Type B pancreatic cell (in vitro differentiated cells): Measurements from ENCODE around the gene CFAP119. TPM values are rescaled to one million over a fixed set of nuclear protein-coding genes. Genes with fewer than 3 reads are reported as not detected.

Experiments
- DNase-seq: peaks from one replicate; pipeline ENCODE4 v3.0.0; 2021; ENCODE audit warnings: mixed read lengths; ENCODE audit not compliant: unreplicated experiment; ENCODE audit errors: extremely low spot score
- H3K27ac Mint-ChIP-seq: 2 replicates; pipeline ENCODE4 v1.8.0; 2021; ENCODE audit warnings: mild to moderate bottlenecking, mixed read lengths
- H3K27me3 Mint-ChIP-seq: 2 replicates; pipeline ENCODE4 v1.8.0; 2021; ENCODE audit warnings: mixed read lengths
- H3K36me3 Mint-ChIP-seq: 2 replicates; pipeline ENCODE4 v1.8.0; 2021; ENCODE audit warnings: mixed read lengths
- H3K4me1 Mint-ChIP-seq: one replicate; pipeline ENCODE4 v1.8.0; 2021; ENCODE audit warnings: mixed read lengths; ENCODE audit not compliant: unreplicated experiment
- H3K4me3 Mint-ChIP-seq: 2 replicates; pipeline ENCODE4 v1.8.0; 2021; ENCODE audit warnings: mild to moderate bottlenecking, mixed read lengths
- H3K9me3 Mint-ChIP-seq: 2 replicates; pipeline ENCODE4 v1.8.0; 2021; ENCODE audit warnings: mixed read lengths
- CTCF ChIP-seq: fragments of 200-600 bp; sonication (generic); conservative IDR thresholded peaks from 2 replicates; pipeline ENCODE4 v1.5.0; 2021; ENCODE audit warnings: antibody characterized with exemption, mild to moderate bottlenecking
- total RNA-seq: library from RNA; stranded (reverse); gene quantifications from 2 replicates; pipeline ENCODE4 v1.2.1, GENCODE V29; 2021; ENCODE audit warnings: low replicate concordance

Gene CFAP119
- total RNA-seq, 1 donor from 2014 or later: 15.0 TPM

GRCh38 chr16:30721606-30722005 is 40.3 kb downstream of the CFAP119 start:
- H3K36me3 Mint-ChIP-seq: peaks cover 56% of the 10 kb centered on the region
- H3K9me3 Mint-ChIP-seq: no peaks in the 10 kb centered on the region
- no peaks in the 10 kb centered on the region for H3K4me1 Mint-ChIP-seq
- no peak overlapping the region for H3K4me3 Mint-ChIP-seq
- no peaks in the 10 kb centered on the region for H3K27me3 Mint-ChIP-seq
- DNase-seq: no peak
- no peak overlapping the region for H3K27ac Mint-ChIP-seq
- TF ChIP-seq CTCF: no peak

GRCh38 chr16:30721167-30721566 is 40.7 kb downstream of the CFAP119 start:
- H3K27me3 Mint-ChIP-seq: no peaks in the 10 kb centered on the region
- no peak overlapping the region for H3K4me3 Mint-ChIP-seq
- no peaks in the 10 kb centered on the region for H3K4me1 Mint-ChIP-seq
- H3K27ac Mint-ChIP-seq: no peak overlapping the region
- H3K9me3 Mint-ChIP-seq: no peaks in the 10 kb centered on the region
- DNase-seq: no peak
- peaks cover 60% of the 10 kb centered on the region for H3K36me3 Mint-ChIP-seq
- no peak for TF ChIP-seq CTCF

GRCh38 chr16:30720694-30721093 is 41.2 kb downstream of the CFAP119 start:
- no peaks in the 10 kb centered on the region for H3K4me1 Mint-ChIP-seq
- H3K27me3 Mint-ChIP-seq: no peaks in the 10 kb centered on the region
- H3K27ac Mint-ChIP-seq: no peak overlapping the region
- DNase-seq: no peak
- H3K4me3 Mint-ChIP-seq: no peak overlapping the region
- H3K9me3 Mint-ChIP-seq: no peaks in the 10 kb centered on the region
- peaks cover 59% of the 10 kb centered on the region for H3K36me3 Mint-ChIP-seq
- TF ChIP-seq CTCF: no peak

GRCh38 chr16:30720086-30720485 is 41.8 kb downstream of the CFAP119 start:
- DNase-seq: no peak
- Mint-ChIP-seq H3K9me3 (no peaks in the 10 kb centered on the region), H3K4me3 (no peak overlapping the region), H3K4me1 (no peaks in the 10 kb centered on the region), H3K27ac (no peak overlapping the region), H3K36me3 (peaks cover 58% of the 10 kb centered on the region), H3K27me3 (no peaks in the 10 kb centered on the region)
- no peak for TF ChIP-seq CTCF

- no peak for TF ChIP-seq CTCF
- no peak for DNase-seq
- H3K27ac Mint-ChIP-seq: no peak overlapping the region
- no peaks in the 10 kb centered on the region for H3K27me3 Mint-ChIP-seq
- no peaks in the 10 kb centered on the region for H3K4me1 Mint-ChIP-seq
- H3K9me3 Mint-ChIP-seq: no peaks in the 10 kb centered on the region
- H3K4me3 Mint-ChIP-seq: no peak overlapping the region
- H3K36me3 Mint-ChIP-seq: peaks cover 47% of the 10 kb centered on the region
Observed at GRCh38 chr16:30715750-30716445, 46.0 kb downstream of the CFAP119 start.

GRCh38 chr16:30711712-30712111 is 50.1 kb downstream of the CFAP119 start:
- H3K27me3 Mint-ChIP-seq: no peaks in the 10 kb centered on the region
- no peaks in the 10 kb centered on the region for H3K4me1 Mint-ChIP-seq
- no peak overlapping the region for H3K27ac Mint-ChIP-seq
- H3K36me3 Mint-ChIP-seq: peaks cover 58% of the 10 kb centered on the region
- TF ChIP-seq CTCF: no peak
- H3K9me3 Mint-ChIP-seq: no peaks in the 10 kb centered on the region
- H3K4me3 Mint-ChIP-seq: no peak overlapping the region
- DNase-seq: no peak
